GM23338 (cell line): ENCODE data around the gene OR52W1.

ENCODE experiments used
- EZH2 ChIP-seq: fragments of 200-600 bp; sonication (generic); IDR thresholded peaks from one replicate; pipeline ENCODE4 v1.8.0; 2017; ENCODE audit warnings: antibody characterized with exemption, mild to moderate bottlenecking, low read depth; ENCODE audit not compliant: unreplicated experiment
- JUNB ChIP-seq: IDR thresholded peaks from one replicate; pipeline ENCODE4 v1.6.1; 2016; ENCODE audit warnings: antibody characterized with exemption; ENCODE audit not compliant: unreplicated experiment
- POLR2AphosphoS5 ChIP-seq: IDR thresholded peaks from 2 replicates; pipeline ENCODE4 v1.6.1; 2016; ENCODE audit warnings: antibody characterized with exemption, low read depth
- TF ChIP-seq, protein P1 (sequence below), 2 experiments: fragments of 200-600 bp in 1 of 2; sonication (generic) in 1 of 2; conservative IDR thresholded peaks; 2 replicates each; pipeline versions ENCODE4 v1.5.1 to v1.6.1; 2016 to 2017; ENCODE audit warnings: antibody characterized with exemption in 2 of 2, low read depth in 2 of 2, mild to moderate bottlenecking in 2 of 2, moderate library complexity in 1 of 2
- TF ChIP-seq, protein P2 (sequence below): IDR thresholded peaks from one replicate; pipeline ENCODE4 v1.6.1; 2018; ENCODE audit warnings: antibody characterized with exemption; ENCODE audit not compliant: unreplicated experiment

DNA sequence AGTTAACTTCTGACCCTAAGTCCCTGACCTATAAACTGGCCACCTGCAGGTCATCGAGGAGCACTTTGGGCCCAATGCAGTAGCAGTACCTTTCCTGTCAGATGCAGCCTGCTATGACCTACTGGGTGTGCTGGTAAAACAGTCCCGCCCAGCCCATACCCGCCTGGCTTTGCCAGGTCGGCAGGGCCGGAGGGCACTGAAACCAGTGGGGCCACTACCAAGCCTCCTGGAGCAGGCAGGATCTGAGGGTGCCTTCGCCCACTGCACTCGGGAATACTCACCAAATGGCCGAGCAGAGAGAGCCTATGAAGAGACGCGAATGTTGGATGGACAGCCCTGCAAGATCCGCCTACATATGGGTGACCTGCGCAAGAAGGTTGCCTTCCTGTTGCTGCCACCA lies 10.8 kb downstream of the OR52W1 start:
- TF ChIP-seq, protein P1, sequence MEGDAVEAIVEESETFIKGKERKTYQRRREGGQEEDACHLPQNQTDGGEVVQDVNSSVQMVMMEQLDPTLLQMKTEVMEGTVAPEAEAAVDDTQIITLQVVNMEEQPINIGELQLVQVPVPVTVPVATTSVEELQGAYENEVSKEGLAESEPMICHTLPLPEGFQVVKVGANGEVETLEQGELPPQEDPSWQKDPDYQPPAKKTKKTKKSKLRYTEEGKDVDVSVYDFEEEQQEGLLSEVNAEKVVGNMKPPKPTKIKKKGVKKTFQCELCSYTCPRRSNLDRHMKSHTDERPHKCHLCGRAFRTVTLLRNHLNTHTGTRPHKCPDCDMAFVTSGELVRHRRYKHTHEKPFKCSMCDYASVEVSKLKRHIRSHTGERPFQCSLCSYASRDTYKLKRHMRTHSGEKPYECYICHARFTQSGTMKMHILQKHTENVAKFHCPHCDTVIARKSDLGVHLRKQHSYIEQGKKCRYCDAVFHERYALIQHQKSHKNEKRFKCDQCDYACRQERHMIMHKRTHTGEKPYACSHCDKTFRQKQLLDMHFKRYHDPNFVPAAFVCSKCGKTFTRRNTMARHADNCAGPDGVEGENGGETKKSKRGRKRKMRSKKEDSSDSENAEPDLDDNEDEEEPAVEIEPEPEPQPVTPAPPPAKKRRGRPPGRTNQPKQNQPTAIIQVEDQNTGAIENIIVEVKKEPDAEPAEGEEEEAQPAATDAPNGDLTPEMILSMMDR (conservative IDR thresholded peaks at IDR 0.05; ENCODE audit: low read depth in 2 of 2) = no peak
- TF ChIP-seq POLR2AphosphoS5 (no peak), EZH2 (no peak), JUNB (no peak)
- TF ChIP-seq, protein P2, sequence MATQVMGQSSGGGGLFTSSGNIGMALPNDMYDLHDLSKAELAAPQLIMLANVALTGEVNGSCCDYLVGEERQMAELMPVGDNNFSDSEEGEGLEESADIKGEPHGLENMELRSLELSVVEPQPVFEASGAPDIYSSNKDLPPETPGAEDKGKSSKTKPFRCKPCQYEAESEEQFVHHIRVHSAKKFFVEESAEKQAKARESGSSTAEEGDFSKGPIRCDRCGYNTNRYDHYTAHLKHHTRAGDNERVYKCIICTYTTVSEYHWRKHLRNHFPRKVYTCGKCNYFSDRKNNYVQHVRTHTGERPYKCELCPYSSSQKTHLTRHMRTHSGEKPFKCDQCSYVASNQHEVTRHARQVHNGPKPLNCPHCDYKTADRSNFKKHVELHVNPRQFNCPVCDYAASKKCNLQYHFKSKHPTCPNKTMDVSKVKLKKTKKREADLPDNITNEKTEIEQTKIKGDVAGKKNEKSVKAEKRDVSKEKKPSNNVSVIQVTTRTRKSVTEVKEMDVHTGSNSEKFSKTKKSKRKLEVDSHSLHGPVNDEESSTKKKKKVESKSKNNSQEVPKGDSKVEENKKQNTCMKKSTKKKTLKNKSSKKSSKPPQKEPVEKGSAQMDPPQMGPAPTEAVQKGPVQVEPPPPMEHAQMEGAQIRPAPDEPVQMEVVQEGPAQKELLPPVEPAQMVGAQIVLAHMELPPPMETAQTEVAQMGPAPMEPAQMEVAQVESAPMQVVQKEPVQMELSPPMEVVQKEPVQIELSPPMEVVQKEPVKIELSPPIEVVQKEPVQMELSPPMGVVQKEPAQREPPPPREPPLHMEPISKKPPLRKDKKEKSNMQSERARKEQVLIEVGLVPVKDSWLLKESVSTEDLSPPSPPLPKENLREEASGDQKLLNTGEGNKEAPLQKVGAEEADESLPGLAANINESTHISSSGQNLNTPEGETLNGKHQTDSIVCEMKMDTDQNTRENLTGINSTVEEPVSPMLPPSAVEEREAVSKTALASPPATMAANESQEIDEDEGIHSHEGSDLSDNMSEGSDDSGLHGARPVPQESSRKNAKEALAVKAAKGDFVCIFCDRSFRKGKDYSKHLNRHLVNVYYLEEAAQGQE = no peak
